GM19395 (cell line): ENCODE measurements around the gene S100PBP.
A peak's percentile ranks its signal among the peaks of the same experiment; 100 is the strongest.

Experiments
- ATAC-seq: cut with Tn5 transposase; IDR thresholded peaks from one replicate; pipeline ENCODE4 v1.9.1; 2021; ENCODE audit warnings: mild to moderate bottlenecking, moderate library complexity; ENCODE audit not compliant: unreplicated experiment

Gene S100PBP

GRCh38 chr1:32817159-32817814 is at the start of gene S100PBP, which contains the start of gene YARS1:
Gene S100PBP (plus strand): TSS chr1:32817653. CDS start chr1:32826100, 8,447 bp downstream.
Gene YARS1 (minus strand): TSS chr1:32817358. CDS start chr1:32817244, 114 bp downstream.
- ATAC-seq: peak; percentile 82

DNA sequence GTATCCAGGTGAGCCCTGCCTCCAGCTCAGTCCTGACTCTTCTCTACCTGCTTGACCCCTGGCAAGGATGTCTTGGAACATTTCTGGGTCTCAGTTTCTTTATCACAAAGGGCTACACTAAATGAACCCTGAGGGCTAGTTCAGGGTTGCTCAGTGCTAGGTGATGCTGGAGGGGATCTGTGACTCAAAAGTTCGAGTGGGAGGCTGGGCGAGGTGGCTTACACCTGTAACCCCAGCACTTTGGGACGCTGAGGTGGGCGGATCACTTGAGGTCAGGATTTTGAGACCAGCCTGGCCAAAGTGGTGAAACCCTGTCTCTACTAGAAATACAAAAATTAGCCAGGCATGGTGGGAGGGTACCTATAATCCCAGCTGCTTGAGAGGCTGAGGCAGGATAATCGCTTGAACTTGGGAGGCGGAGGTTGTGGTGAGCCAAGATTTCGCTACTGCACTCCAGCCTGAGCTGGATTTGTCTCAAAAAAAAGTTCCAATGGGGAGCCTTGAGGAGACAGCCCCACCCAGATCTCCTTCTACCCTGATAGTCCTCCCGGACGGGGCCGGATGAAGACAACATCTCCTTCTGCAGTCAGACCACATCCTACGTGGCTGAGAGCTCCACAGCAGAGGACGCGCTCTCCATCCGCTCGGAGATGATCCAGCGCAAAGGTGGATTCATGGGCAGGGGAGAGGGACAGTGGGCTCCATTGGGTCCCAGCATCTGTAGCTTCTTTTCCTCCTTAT is 49.2 kb upstream of the S100PBP start:
- no peak for ATAC-seq

DNA sequence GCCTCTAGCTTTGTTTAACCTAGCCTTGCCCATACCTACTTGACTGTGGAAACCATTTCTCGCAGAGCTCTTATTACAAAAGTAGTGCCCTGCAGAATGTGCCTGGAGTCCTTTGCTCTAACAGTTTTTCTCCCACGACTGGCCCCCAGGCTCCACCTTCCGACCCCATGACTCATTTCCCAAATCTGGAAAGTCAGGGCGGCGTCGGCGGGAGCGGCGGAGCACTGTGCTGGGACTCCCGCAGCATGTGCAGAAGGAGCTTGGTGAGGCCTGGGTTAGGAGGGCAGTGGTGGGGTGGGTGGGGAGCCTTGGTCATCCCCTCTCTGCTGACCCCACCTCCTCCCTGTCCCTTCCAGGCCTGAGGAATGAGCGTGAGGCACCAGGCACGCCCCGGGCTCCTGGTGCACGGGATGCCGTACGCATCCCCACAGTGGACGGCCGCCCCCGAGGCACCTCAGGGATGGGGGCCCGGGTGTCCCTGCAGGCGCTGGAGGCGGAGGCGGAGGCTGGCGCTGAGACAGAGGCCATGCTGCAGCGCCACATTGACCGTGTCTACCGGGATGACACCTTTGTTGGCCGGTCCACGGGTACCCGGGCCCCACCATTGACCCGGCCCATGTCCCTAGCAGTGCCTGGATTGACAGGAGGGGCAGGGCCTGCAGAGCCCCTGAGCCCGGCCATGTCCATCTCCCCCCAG is 47.8 kb upstream of the S100PBP start:
- no peak for ATAC-seq

- no peak for ATAC-seq
Observed at GRCh38 chr1:32770221-32770731, 47.2 kb upstream of the S100PBP start.

DNA sequence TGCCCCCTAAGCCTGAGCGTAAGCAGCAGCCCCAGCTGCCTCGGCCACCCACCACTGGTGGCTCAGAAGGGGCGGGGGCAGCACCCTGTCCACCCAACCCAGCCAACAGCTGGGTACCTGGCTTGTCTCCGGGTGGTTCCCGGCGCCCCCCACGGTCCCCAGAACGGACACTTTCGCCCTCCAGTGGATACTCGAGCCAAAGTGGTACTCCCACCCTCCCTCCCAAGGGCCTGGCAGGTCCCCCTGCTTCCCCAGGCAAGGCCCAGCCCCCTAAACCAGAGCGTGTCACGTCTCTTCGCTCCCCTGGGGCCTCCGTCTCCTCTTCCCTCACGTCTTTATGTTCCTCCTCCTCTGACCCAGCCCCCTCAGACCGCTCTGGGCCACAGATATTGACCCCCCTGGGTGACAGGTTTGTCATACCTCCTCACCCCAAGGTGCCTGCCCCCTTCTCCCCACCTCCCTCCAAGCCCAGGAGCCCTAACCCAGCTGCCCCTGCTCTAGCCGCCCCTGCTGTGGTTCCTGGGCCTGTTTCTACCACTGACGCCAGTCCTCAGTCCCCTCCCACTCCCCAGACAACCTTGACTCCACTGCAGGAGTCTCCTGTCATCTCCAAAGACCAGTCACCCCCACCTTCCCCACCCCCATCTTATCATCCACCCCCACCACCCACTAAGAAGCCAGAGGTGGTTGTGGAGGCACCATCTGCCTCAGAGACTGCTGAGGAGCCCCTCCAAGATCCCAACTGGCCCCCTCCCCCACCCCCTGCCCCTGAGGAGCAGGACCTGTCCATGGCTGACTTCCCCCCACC is 46.5 kb upstream of the S100PBP start:
- ATAC-seq: no peak

DNA sequence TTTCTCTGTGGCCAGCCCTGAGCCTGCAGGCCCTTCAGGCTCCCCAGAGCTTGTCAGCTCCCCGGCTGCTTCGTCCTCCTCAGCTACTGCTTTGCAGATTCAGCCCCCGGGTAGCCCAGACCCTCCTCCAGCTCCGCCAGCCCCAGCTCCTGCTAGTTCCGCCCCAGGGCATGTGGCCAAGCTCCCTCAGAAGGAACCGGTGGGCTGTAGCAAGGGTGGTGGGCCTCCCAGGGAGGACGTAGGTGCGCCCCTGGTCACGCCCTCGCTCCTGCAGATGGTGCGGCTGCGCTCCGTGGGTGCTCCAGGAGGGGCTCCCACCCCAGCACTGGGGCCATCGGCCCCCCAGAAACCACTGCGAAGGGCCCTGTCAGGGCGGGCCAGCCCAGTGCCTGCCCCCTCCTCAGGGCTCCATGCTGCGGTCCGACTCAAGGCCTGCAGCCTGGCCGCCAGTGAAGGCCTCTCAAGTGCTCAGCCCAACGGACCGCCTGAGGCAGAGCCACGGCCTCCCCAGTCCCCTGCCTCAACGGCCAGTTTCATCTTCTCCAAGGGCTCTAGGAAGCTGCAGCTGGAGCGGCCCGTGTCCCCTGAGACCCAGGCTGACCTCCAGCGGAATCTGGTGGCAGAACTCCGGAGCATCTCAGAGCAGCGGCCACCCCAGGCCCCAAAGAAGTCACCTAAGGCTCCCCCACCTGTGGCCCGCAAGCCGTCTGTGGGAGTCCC is 45.7 kb upstream of the S100PBP start:
- no peak for ATAC-seq

DNA sequence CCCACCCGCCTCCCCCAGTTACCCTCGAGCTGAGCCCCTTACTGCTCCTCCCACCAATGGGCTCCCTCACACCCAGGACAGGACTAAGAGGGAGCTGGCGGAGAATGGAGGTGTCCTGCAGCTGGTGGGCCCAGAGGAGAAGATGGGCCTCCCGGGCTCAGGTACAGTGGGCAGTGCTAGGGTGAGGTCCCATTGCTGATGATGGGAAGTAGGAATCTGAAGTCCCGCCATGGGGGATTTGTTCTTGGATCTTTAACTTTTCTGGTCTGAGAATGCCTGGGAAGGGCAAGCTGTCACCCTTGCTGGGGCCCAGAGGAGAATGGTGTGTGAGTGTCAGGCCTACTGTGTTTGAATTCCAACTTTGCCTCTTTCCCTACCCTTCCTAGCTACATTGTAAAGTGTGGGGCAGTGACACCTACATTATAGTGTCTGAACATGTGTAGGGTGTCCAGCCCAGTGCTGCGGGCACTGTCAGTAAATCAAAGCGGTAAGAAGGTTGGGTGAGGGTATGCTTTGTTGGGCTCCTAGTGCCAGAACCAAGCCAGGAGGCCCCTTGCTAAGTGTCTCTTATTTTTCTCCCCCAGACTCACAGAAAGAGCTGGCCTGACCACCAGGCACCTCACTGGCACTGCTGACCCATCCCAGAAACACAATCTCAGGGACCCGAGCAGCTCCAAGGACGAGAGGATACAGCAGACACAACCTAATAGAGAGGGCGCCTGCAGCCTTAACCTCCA is 45.0 kb upstream of the S100PBP start:
- no peak for ATAC-seq

GRCh38 chr1:32773018-32773763 is 44.3 kb upstream of the S100PBP start:
- no peak for ATAC-seq

DNA sequence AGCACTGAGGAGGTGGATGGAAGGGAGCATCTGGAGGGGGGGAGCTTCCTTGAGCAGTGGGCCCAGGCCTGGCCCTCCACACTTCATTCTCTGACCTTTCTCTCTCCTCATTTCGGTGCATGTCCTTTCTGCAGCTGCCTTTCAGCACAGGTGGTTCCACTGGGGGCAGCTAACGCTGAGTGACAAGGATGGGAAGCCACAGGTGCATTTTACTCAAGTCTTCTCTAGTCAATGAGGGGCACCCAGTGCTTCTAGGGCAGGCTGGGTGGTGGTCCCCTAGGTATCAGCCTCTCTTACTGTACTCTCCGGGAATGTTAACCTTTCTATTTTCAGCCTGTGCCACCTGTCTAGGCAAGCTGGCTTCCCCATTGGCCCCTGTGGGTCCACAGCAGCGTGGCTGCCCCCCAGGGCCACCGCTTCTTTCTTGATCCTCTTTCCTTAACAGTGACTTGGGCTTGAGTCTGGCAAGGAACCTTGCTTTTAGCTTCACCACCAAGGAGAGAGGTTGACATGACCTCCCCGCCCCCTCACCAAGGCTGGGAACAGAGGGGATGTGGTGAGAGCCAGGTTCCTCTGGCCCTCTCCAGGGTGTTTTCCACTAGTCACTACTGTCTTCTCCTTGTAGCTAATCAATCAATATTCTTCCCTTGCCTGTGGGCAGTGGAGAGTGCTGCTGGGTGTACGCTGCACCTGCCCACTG is 43.5 kb upstream of the S100PBP start:
- no peak for ATAC-seq

DNA sequence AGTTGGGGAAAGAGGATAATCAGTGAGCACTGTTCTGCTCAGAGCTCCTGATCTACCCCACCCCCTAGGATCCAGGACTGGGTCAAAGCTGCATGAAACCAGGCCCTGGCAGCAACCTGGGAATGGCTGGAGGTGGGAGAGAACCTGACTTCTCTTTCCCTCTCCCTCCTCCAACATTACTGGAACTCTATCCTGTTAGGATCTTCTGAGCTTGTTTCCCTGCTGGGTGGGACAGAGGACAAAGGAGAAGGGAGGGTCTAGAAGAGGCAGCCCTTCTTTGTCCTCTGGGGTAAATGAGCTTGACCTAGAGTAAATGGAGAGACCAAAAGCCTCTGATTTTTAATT is 43.0 kb upstream of the S100PBP start:
- ATAC-seq: no peak

DNA sequence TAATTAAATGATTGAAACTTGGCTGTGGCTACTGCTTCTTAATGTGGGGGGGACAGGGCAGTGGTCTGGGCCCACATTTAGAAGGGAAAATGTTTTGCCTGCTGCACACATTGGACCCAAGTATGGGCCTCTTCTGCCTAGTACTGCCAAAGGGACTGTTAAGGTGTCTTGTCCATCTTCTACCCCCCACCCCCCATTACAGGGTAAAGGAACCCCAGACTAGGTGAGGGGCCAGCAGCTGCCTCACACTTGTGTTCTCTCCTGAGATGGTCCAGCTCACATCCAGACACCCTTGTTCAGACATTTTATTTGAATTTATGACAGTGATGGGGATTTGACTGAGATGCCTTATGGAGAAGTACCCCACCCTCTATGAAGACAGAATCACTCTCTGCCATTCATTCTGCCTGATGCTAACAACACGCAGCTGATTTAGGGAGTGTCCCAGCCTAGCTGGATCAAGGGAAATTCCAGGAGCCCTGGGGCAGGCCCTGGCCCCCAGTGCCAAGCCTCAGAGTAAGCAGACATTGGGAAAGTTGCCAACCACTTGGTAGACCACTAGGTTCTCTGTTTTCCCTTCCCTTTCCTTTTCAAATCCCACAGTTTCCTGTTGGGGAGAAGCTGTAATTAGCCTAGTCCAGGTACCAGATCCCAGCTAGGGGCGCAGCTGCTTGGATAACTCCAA is 42.4 kb upstream of the S100PBP start:
- ATAC-seq: no peak

DNA sequence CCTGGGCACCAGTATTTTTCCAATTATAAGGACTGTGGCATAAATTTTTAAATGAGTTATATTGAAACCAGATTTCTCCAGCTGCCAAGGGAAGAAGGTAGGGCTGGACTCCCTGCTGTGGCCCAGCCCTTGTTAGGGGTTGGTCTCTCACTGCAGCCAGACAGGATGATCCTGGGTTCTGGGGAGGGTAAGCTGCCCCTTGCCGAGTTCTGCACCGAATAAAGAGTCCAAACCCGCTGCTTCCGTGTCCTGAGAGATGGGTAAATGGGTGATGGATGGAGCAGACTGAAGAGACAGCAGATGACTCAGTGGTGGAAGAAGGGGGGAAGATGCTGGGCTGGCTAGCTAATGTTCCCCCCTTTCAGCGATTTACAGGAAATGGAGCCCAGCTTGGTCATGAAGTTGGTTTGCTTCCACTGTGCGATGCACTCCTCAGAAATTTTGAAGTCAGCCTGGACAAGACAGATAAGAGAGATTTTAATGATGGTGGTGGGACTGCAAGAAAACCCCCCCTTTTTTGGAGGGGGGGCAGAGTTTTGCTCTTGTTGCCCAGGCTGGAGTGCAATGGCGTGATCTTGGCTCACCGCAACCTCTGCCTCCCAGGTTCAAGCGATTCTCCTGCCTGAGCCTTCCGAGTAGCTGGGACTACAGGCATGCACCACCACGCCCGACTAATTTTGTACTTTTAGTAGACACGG is 41.7 kb upstream of the S100PBP start:
- no peak for ATAC-seq

GRCh38 chr1:32779242-32779641 is 38.2 kb upstream of the S100PBP start:
- ATAC-seq: no peak

DNA sequence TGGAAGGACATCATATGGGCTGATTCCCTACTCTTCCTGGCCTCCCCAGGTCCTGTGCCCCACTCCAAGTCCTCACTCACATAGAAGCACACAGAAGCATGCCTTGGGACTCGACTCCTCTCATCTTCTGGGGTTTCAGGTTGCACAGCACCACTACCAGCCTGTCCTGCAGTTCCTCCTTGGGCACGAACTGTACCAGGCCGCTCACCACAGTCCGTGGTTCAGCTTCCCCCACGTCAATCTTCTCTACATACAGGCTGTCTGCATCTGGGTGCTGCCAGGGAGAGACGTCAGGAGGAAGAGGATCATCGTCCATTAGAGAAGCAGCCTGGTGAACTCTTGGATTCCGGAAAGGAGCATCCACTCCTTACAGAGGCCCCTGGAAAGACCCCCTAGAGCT is 37.4 kb upstream of the S100PBP start:
- no peak for ATAC-seq

DNA sequence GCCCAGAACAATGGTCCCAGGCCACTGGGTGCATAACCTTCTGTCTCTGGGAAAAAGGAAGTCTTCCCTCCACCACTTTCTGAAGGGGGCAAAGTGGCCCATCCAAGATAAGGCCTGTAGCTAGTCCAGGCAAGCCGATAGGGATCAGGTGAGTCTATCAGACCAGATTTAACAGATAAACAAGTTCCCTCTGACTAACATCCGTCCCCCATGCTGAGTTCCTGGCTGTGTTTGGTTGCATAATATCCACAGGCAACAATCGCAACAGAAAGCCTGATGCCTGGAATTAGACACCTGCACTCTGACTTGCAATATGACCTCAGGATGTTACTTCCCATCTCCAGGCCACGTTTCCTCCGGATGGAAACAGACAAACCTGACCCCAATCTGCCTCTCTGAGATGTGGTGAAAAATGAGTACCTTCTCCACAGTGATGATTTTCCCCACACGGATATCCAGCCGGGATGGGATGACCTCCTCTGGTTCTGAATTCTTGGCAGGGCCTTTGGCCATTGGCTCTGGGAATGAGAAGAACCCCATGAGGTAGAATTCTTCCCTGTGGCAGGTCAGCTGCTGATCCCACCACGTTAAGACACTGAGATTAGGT is 36.7 kb upstream of the S100PBP start:
- ATAC-seq: no peak

DNA sequence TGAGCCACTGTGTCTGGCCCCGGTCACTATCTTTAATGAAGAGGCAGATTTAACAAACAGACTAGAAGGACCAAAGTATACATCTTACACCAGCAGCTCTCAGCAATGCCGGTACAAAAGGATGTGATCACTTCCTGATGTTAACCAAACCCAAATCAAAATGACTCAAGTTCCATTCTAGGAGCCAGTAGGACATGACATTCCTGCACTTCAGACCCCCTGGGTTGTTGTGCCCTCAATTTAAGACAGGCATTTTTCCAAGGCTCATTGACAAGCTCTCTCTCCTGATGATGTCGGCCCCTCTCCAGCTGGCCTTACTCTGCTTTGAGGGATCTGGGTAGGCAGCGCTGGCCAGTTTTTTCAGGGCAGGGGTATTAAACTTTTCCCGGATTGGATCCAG is 35.4 kb upstream of the S100PBP start:
- no peak for ATAC-seq

GRCh38 chr1:32783851-32784250 is 33.6 kb upstream of the S100PBP start:
- ATAC-seq: no peak
